SK-N-SH (cell line): Measurements from ENCODE around the gene ZSCAN5C. TPM values are rescaled to one million over a fixed set of nuclear protein-coding genes. Genes with fewer than 3 reads are reported as not detected.

Experiments
- CTCF ChIA-PET: fragments of 300-600, 350-600 bp; formaldehyde crosslinking; extraction: SDS; loops from one replicate; lab custom pipeline; 2021; lab: Yijun Ruan, JAX
- POLR2A ChIA-PET: fragments of 350-600 bp; sonication (Branson Sonifier 250); formaldehyde crosslinking; extraction: SDS; loops from one replicate; lab custom pipeline; 2020; ENCODE audit warnings: antibody characterized with exemption, inconsistent platforms; lab: Yijun Ruan, JAX
- DNase-seq: peaks from one replicate; pipeline ENCODE4 v3.0.0; 2012
- H2AFZ ChIP-seq: fragments of 200-600 bp; sonication (generic); 2 replicates; pipeline ENCODE4 v1.8.1; 2016; ENCODE audit warnings: antibody characterized with exemption, mild to moderate bottlenecking, low read depth
- H3F3A ChIP-seq: fragments of 200-600 bp; sonication (generic); replicated peaks from 2 replicates; pipeline ENCODE3; 2016; ENCODE audit warnings: antibody characterized with exemption, mild to moderate bottlenecking; ENCODE audit not compliant: insufficient read depth
- H3K27ac ChIP-seq, 2 experiments: fragments of 200-500 bp in 1 of 2; fragments of 200-600 bp in 1 of 2; sonication (Bioruptor generic) in 1 of 2; sonication (generic), shearing (Covaris generic) in 1 of 2; 2 replicates each; pipeline versions ENCODE4 v1.5.1 to v1.6.1; 2014 to 2016; ENCODE audit warnings: low read depth in 2 of 2, inconsistent platforms in 1 of 2, low read length in 1 of 2, mild to moderate bottlenecking in 1 of 2, mixed read lengths in 1 of 2
- H3K27me3 ChIP-seq: fragments of 200-600 bp; sonication (generic), shearing (Covaris generic); 2 replicates; pipeline ENCODE4 v1.6.1; 2016; ENCODE audit warnings: mixed run types; ENCODE audit not compliant: insufficient read depth
- H3K36me3 ChIP-seq, 2 experiments: fragments of 200-500 bp in 1 of 2; fragments of 200-600 bp in 1 of 2; sonication (Bioruptor generic) in 1 of 2; sonication (generic) in 1 of 2; replicated peaks in 1 of 2; 2 replicates each; pipeline versions ENCODE3 to v1.5.1; 2014 to 2016; ENCODE audit warnings: low read length in 1 of 2, mild to moderate bottlenecking in 1 of 2; ENCODE audit not compliant: insufficient read depth in 2 of 2, control insufficient read depth in 1 of 2
- H3K4me1 ChIP-seq, 2 experiments: fragments of 200-500 bp in 1 of 2; fragments of 200-600 bp in 1 of 2; sonication (Bioruptor generic) in 1 of 2; sonication (generic), shearing (Covaris generic) in 1 of 2; 2 replicates each; pipeline versions ENCODE4 v1.5.1 to v1.6.1; 2014 to 2016; ENCODE audit warnings: low read depth in 1 of 2, low read length in 1 of 2, mixed run types in 1 of 2; ENCODE audit not compliant: insufficient read depth in 2 of 2, control insufficient read depth in 1 of 2
- H3K4me2 ChIP-seq: fragments of 200-600 bp; sonication (generic), shearing (Covaris generic); 2 replicates; pipeline ENCODE4 v1.6.1; 2017; ENCODE audit warnings: mixed run types
- H3K4me3 ChIP-seq, 2 experiments: fragments of 200-500 bp in 1 of 2; fragments of 200-600 bp in 1 of 2; sonication (Bioruptor generic) in 1 of 2; sonication (generic), shearing (Covaris generic) in 1 of 2; 2 replicates each; pipeline versions ENCODE4 v1.5.1 to v1.8.1; 2014 to 2016; ENCODE audit warnings: low read depth in 2 of 2, inconsistent platforms in 1 of 2, low read length in 1 of 2, mild to moderate bottlenecking in 1 of 2, mixed read lengths in 1 of 2, moderate library complexity in 1 of 2
- H3K79me2 ChIP-seq: fragments of 200-600 bp; sonication (generic); 2 replicates; pipeline ENCODE4 v1.8.1; 2017; ENCODE audit warnings: mild to moderate bottlenecking; ENCODE audit not compliant: insufficient read depth
- H3K9ac ChIP-seq: fragments of 200-600 bp; sonication (generic); 2 replicates; pipeline ENCODE4 v1.6.1; 2017; ENCODE audit warnings: mixed run types
- H3K9me2 ChIP-seq: fragments of 200-600 bp; sonication (generic); 2 replicates; pipeline ENCODE4 v1.6.1; 2017; ENCODE audit warnings: mixed run types
- H3K9me3 ChIP-seq: fragments of 200-600 bp; sonication (generic); 2 replicates; pipeline ENCODE4 v1.6.1; 2017; ENCODE audit warnings: mixed run types, mild to moderate bottlenecking, moderate library complexity
- H4K20me1 ChIP-seq: fragments of 200-600 bp; sonication (generic); 2 replicates; pipeline ENCODE4 v1.6.1; 2017; ENCODE audit warnings: mild to moderate bottlenecking, mixed run types; ENCODE audit not compliant: insufficient read depth
- CHD2 ChIP-seq: fragments of 150-350 bp; IDR thresholded peaks from 2 replicates; pipeline ENCODE4 v1.6.1; 2018; ENCODE audit warnings: low read length; ENCODE audit not compliant: partially characterized antibody
- EP300 ChIP-seq, 2 experiments: IDR thresholded peaks; 2 replicates each; pipeline versions ENCODE4 v1.4.0 to v1.6.1; 2012; ENCODE audit warnings: borderline replicate concordance in 1 of 2, low read depth in 1 of 2, low read length in 1 of 2
- FOXJ3 ChIP-seq: sonication (generic); formaldehyde crosslinking; IDR thresholded peaks from 2 replicates; pipeline ENCODE4 v1.5.1; 2020; ENCODE audit warnings: mild to moderate bottlenecking, missing genetic modification reagents
- FOXM1 ChIP-seq: IDR thresholded peaks from 2 replicates; pipeline ENCODE4 v1.4.0; 2012; ENCODE audit warnings: low read depth, mild to moderate bottlenecking
- GABPA ChIP-seq: IDR thresholded peaks from 2 replicates; pipeline ENCODE4 v1.4.0; 2012; ENCODE audit warnings: low read depth, mild to moderate bottlenecking
- GATA2 ChIP-seq: sonication (generic); formaldehyde crosslinking; IDR thresholded peaks from 2 replicates; pipeline ENCODE4 v1.5.0; 2020; ENCODE audit warnings: mild to moderate bottlenecking, missing genetic modification reagents
- IRF3 ChIP-seq: fragments of 150-350 bp; IDR thresholded peaks from 2 replicates; pipeline ENCODE4 v1.6.1; 2016; ENCODE audit warnings: mild to moderate bottlenecking, low read depth, low read length
- MAX ChIP-seq: IDR thresholded peaks from 2 replicates; pipeline ENCODE4 v1.4.0; 2012; ENCODE audit warnings: low read depth
- MEF2A ChIP-seq: IDR thresholded peaks from 2 replicates; pipeline ENCODE4 v1.4.0; 2012; ENCODE audit warnings: low read depth, borderline replicate concordance
- MXI1 ChIP-seq: IDR thresholded peaks from 2 replicates; pipeline ENCODE4 v1.6.1; 2012; ENCODE audit warnings: mild to moderate bottlenecking, low read depth, low read length, improper control_type of control experiment
- PBX3 ChIP-seq: IDR thresholded peaks from 2 replicates; pipeline ENCODE4; 2012
- REST ChIP-seq: IDR thresholded peaks from 2 replicates; pipeline ENCODE4 v1.6.1; 2012; ENCODE audit warnings: mild to moderate bottlenecking, low read depth, low read length, moderate library complexity
- RFX5 ChIP-seq: IDR thresholded peaks from 2 replicates; pipeline ENCODE4 v1.6.1; 2012; ENCODE audit warnings: mild to moderate bottlenecking, improper control_type of control experiment, low read length
- SMC3 ChIP-seq: IDR thresholded peaks from 2 replicates; pipeline ENCODE4 v1.6.1; 2012; ENCODE audit warnings: low read depth, low read length, improper control_type of control experiment
- TAF1 ChIP-seq: IDR thresholded peaks from 2 replicates; pipeline ENCODE4 v1.6.1; 2012; ENCODE audit warnings: low read depth, mild to moderate bottlenecking, low read length, moderate library complexity, borderline replicate concordance
- TEAD4 ChIP-seq: IDR thresholded peaks from 2 replicates; pipeline ENCODE4 v1.4.0; 2012; ENCODE audit warnings: mild to moderate bottlenecking, borderline replicate concordance; ENCODE audit not compliant: insufficient read depth
- USF1 ChIP-seq: IDR thresholded peaks from 2 replicates; pipeline ENCODE4 v1.4.0; 2012; ENCODE audit warnings: low read depth, borderline replicate concordance
- USF2 ChIP-seq: fragments of 150-350 bp; IDR thresholded peaks from 2 replicates; pipeline ENCODE4 v1.6.1; 2017; ENCODE audit warnings: antibody characterized with exemption, low read length, low read depth, borderline replicate concordance
- WGBS: methylation state at CpG from one replicate; pipeline ENCODE4 v1.1.6; 2017; ENCODE audit warnings: low lambda C conversion rate; 5-methylcytosine and 5-hydroxymethylcytosine counted together
- polyA plus RNA-seq, 3 experiments: library from polyadenylated mRNA; depleted of rRNA; stranded (reverse); fragments of >200 nt; gene quantifications; 2 replicates each; pipeline ENCODE4 v1.2.3, GENCODE V29; 2012

The ZSCAN5C gene
- polyA plus RNA-seq, 1 of the 3 experiments (the other 2 are of a cell fraction) = not detected

- H3K9me3 ChIP-seq = no peaks in the 10 kb centered on the region
- H3K9me2 ChIP-seq = no peaks in the 10 kb centered on the region
- H3K36me3 ChIP-seq = peaks cover 0 to 7% of the 10 kb centered on the region in 2 experiments
- H4K20me1 ChIP-seq = no peaks in the 10 kb centered on the region
- no peak for DNase-seq
- H3K79me2 ChIP-seq = no peaks in the 10 kb centered on the region
- H3F3A ChIP-seq = no peaks in the 10 kb centered on the region
- 86% methylated on average over 12 of the region's 13 CpGs for WGBS
- peaks cover 9% of the 10 kb centered on the region; the same call in 1 of the 2 replicates for H3K27me3 ChIP-seq
- no peak overlapping the region for H3K4me3 ChIP-seq
- no peak overlapping the region for H3K27ac ChIP-seq
- H3K4me1 ChIP-seq = no peaks in the 10 kb centered on the region
- H3K4me2 ChIP-seq = no peak overlapping the region
- H3K9ac ChIP-seq = no peak overlapping the region
- CTCF ChIA-PET = interaction anchor here (2.7 kb wide), 1 partner anchor 87 kb away, joined by 12 read pairs; no protein-coding TSS in a partner anchor
- POLR2A ChIA-PET = no interaction called here
- TF ChIP-seq MAX (no peak), MXI1 (no peak), MEF2A (no peak), CHD2 (no peak), USF1 (no peak), PBX3 (no peak), FOXJ3 (CRISPR knock-in tag) (no peak), RFX5 (no peak), IRF3 (no peak), REST (no peak), FOXM1 (no peak), TAF1 (no peak), EP300 (IDR thresholded peaks at IDR 0.05; ENCODE audit: borderline replicate concordance in 1 of 2, low read depth in 1 of 2, low read length in 1 of 2) (no peak), USF2 (no peak), SMC3 (no peak), GABPA (no peak), GATA2 (CRISPR knock-in tag) (no peak), TEAD4 (no peak)
- no peak overlapping the region for H2AFZ ChIP-seq
Observed at GRCh38 chr19:56163097-56163496, 39.0 kb upstream of the ZSCAN5C start.
